ENCODE measurements around the gene CASQ2.

- TF ChIP-seq CTCF (IDR thresholded peaks at IDR 0.05) (no peak), POLR2A (IDR thresholded peaks at IDR 0.05) (no peak)
Observed at GRCh38 chr1:115790356-115790755, 21.8 kb upstream of the CASQ2 start.

Measured in testis (tissue), 2 donors.